AG04449 (cell line): ENCODE data around the gene CDC16.

Experiments
- CTCF ChIA-PET: fragments of 350-600 bp; formaldehyde crosslinking; extraction: SDS; loops from one replicate; lab custom pipeline; 2021; ENCODE audit warnings: antibody characterized with exemption; lab: Yijun Ruan, JAX
- POLR2A ChIA-PET: fragments of 400-600, 350-600 bp; formaldehyde crosslinking; extraction: SDS; loops from one replicate; lab custom pipeline; 2020; ENCODE audit warnings: antibody characterized with exemption, inconsistent platforms; lab: Yijun Ruan, JAX
- DNase-seq: peaks from one replicate; pipeline ENCODE4 v3.0.0-alpha.2; 2010; ENCODE audit warnings: low read depth, low spot score
- H3K4me3 ChIP-seq: 2 replicates; pipeline ENCODE4 v1.5.1; 2011; ENCODE audit warnings: low read depth, mild to moderate bottlenecking, control low read depth, low read length
- CTCF ChIP-seq: IDR thresholded peaks from one replicate; pipeline ENCODE4 v1.5.1; 2011; ENCODE audit warnings: mild to moderate bottlenecking, moderate library complexity, low read length, control low read depth, inconsistent platforms; ENCODE audit not compliant: insufficient read depth; ENCODE audit errors: missing control alignments

Gene CDC16

GRCh38 chr13:114236227-114236626 lies 1.5 kb downstream of the CDC16 start:
- ChIA-PET CTCF (interaction anchor here (1.0 to 1.9 kb wide), 4 partner anchors 10 to 289 kb away, joined by 3 to 7 read pairs (median 3); no protein-coding TSS in a partner anchor), POLR2A (no interaction called here)
- no peak for TF ChIP-seq CTCF
- H3K4me3 ChIP-seq: peak overlapping the region; percentile 90
- DNase-seq: no peak

- ChIA-PET CTCF (interaction anchor here (1.2 to 1.9 kb wide), 2 partner anchors 8 to 11 kb away, joined by 4 to 7 read pairs; no protein-coding TSS in a partner anchor), POLR2A (no interaction called here)
- no peak overlapping the region for H3K4me3 ChIP-seq
- DNase-seq: no peak
- no peak for TF ChIP-seq CTCF
Observed at GRCh38 chr13:114237415-114238112, 2.9 kb downstream of the CDC16 start.

GRCh38 chr13:114241918-114242317 lies 7.2 kb downstream of the CDC16 start:
- TF ChIP-seq CTCF: no peak
- CTCF ChIA-PET: no interaction called here
- DNase-seq: no peak

GRCh38 chr13:114243971-114244370 lies 9.3 kb downstream of the CDC16 start:
- DNase-seq: no peak
- POLR2A ChIA-PET: no interaction called here
- CTCF ChIA-PET: no interaction called here
- TF ChIP-seq CTCF: no peak
- H3K4me3 ChIP-seq: no peak overlapping the region

More at GRCh38 chr13:114241918-114242317, 7.2 kb downstream of the CDC16 start:
- POLR2A ChIA-PET: no interaction called here
- no peak overlapping the region for H3K4me3 ChIP-seq

GRCh38 chr13:114244637-114245036 lies 9.9 kb downstream of the CDC16 start:
- no peak overlapping the region for H3K4me3 ChIP-seq
- no peak for TF ChIP-seq CTCF
- DNase-seq: no peak
- ChIA-PET CTCF (no interaction called here), POLR2A (no interaction called here)

- H3K4me3 ChIP-seq: no peak overlapping the region
- ChIA-PET CTCF (interaction anchor here (1.1 kb wide), 1 partner anchor 91 kb away, joined by 3 read pairs; no protein-coding TSS in a partner anchor), POLR2A (interaction anchor here (1.0 to 1.5 kb wide), 3 partner anchors 10 to 34 kb away, joined by 3 read pairs; partner anchors contain the start of gene UPF3A)
- no peak for TF ChIP-seq CTCF
- peak; percentile 60 for DNase-seq
Observed at GRCh38 chr13:114248011-114248410, 13.3 kb downstream of the CDC16 start.
